Measurements from ENCODE around the gene CAMK4.
A peak's percentile ranks its signal among the peaks of the same experiment; 100 is the strongest.

CAMK4 gene

GRCh38 chr5:111223787-111224560 lies at the start of gene CAMK4:
CAMK4 (plus strand) TSS chr5:111224384; CDS start chr5:111224484, 100 bp downstream.
- DNase-seq = peak; percentile 68

- DNase-seq = no peak
Measured at GRCh38 chr5:111183064-111183463, 41.1 kb upstream of the CAMK4 start.

- no peak for DNase-seq
Measured at GRCh38 chr5:111187079-111187478, 37.1 kb upstream of the CAMK4 start.

GRCh38 chr5:111194053-111194452 lies 30.1 kb upstream of the CAMK4 start:
- DNase-seq = no peak

DNA sequence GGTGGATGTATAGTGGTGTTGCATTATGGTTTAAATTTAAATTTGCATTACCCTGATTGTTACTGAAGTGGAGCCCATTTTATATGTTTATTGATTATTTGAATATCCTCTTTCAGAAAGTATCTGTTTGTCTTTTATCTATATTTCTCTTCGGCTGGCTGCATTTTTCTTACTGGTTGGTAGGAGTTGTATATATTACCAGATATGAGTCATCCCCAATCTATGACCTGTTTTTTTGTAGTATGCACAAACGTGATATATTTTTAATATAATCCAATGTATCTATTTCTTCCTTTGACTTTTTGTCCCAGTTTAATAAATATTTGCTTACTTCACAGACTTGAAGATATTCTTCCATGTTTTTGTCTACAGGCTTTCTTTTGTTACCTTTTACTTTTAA lies 29.3 kb upstream of the CAMK4 start:
- no peak for DNase-seq

DNA sequence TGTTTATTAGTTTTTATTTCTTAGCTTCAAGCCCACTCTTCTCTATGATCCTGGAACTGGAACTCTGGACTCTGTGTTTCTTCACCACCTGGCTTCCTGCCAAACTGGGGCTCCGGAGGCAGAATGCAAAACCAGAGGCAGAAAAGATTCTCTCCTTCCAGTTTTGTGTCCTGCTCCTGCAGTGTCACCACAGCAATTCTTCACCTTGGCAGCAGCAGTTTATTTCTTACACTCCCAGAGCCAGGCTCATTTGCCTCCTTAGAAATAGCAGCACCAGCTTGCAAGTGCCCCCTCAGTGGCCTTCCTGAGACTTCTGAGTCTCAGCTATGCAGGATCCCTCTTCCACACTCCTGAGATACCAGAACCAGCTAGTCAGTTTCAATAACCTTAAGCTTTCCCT lies 26.7 kb upstream of the CAMK4 start:
- peak; percentile 43 for DNase-seq

- no peak for DNase-seq
Measured at GRCh38 chr5:111198281-111198966, 25.8 kb upstream of the CAMK4 start.

DNA sequence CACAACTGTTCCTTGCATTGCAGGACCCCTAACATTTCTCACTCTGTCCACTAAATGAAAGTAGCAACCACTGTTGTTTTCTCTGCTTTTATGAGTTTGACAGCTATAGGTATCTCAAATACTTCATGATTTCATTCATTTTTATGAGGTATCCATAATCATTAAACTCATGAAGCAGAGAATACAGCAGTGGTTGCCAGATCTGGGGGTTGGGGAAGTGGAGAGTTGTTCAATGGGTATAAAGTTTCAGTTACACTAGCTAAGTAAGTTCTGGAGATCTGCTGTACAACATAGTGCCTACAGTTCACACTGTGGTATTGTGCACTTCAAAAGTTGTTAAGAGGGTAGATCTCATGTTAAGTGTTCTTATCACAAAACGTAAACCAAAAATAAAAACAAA lies 23.4 kb upstream of the CAMK4 start:
- no peak for DNase-seq

GRCh38 chr5:111201705-111202104 lies 22.5 kb upstream of the CAMK4 start:
- no peak for DNase-seq

DNA sequence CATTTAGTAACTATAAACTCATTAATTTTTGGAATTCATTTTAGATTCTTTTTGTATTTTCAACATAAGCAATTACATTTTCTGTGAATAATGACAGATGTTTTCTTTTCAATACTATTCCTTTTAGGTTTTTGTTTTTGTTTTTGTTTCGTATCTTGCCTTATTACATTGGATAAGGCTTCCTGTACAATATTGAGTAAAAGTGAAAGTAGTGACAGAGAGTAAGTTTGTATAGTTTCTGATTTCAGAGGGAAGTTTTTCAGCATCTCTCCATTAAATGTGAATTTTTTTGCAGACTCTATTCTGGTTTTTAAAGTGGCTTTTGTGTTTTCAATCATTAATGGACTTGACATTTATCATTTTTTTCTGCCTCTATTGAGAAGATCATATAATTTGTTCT lies 12.8 kb upstream of the CAMK4 start:
- DNase-seq = no peak

GRCh38 chr5:111214052-111214742 lies 10.0 kb upstream of the CAMK4 start:
- no peak for DNase-seq

DNA sequence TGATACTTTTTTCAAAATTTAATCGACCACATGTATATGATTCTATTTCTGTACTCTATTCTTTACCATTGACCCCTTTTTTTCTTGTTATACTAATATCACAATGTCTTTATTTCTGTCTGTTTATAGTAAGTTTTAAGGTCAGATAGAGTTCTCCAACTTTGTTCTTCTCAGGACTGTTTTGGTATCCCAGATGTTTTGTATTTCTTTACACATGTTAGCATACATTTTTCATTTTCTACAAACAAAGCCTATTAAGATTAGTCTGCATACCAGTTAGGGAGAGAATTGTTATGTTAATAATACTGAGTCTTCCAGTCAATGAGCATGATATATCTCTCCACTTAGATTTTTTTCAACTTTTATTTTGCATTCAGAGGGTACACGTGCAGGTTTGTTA lies 8.2 kb upstream of the CAMK4 start:
- DNase-seq = no peak

GRCh38 chr5:111221139-111221538 lies 3.0 kb upstream of the CAMK4 start:
- no peak for DNase-seq

GRCh38 chr5:111223101-111223786 lies 940 bp upstream of the CAMK4 start:
- DNase-seq = no peak

DNA sequence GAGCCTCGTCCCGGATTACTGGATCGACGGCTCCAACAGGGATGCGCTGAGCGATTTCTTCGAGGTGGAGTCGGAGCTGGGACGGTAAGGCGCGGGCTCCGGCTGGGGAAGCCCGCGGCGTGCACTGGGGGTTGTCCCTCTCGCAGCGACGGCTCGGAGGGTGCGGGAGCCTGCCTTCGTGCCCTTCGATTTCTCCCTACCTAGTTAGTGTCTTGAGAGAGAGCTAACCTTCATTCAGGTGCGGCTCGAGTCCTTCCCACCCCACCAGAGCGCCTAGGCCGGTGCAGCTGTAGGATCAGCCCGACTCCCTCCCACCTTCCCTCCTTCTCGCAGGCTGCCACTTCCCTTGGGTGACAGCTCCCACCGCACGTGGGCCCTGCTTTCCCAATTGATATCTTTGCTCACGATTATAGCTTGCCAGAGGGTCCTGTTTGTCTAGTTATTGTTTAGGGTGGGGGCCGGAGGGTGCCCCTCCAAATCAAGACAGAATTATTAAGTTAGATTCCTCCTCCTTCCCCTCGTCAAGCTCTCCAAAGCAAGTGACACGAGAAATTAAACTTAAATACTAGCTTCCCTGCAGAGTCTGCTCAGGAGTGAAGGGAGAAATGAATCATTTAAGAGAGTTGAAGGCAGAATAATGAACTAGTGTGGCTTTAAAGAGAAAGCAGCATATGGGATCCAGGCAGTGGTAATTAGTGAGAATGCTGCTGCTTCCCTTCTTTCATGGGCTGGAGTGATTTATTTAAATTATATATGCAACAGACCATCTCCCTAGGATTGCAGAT lies 569 bp downstream of the CAMK4 start:
- no peak for DNase-seq

DNA sequence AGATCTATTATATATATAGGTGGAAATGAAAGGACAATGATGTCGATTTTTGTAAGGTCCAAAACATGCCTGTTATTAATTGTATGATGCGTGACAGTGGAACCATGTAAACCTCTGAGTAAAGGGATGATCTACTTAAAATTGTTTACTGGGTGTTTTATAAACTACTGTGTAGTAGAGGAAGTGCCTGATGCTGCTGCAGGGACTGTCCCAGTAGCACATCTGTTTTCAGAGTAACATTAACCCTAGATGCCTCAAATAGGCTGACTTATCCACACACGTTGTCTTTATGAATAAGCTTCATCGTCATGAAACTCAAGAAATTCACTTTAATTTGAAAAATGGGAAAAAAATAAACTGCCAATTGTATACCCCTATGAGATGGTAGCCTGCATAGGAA lies 1.7 kb downstream of the CAMK4 start:
- no peak for DNase-seq

GRCh38 chr5:111226556-111226955 lies 2.4 kb downstream of the CAMK4 start:
- no peak for DNase-seq

GRCh38 chr5:111227226-111227782 lies 3.1 kb downstream of the CAMK4 start:
- DNase-seq = no peak

GRCh38 chr5:111227801-111228200 lies 3.6 kb downstream of the CAMK4 start:
- peak; percentile 25 for DNase-seq

DNA sequence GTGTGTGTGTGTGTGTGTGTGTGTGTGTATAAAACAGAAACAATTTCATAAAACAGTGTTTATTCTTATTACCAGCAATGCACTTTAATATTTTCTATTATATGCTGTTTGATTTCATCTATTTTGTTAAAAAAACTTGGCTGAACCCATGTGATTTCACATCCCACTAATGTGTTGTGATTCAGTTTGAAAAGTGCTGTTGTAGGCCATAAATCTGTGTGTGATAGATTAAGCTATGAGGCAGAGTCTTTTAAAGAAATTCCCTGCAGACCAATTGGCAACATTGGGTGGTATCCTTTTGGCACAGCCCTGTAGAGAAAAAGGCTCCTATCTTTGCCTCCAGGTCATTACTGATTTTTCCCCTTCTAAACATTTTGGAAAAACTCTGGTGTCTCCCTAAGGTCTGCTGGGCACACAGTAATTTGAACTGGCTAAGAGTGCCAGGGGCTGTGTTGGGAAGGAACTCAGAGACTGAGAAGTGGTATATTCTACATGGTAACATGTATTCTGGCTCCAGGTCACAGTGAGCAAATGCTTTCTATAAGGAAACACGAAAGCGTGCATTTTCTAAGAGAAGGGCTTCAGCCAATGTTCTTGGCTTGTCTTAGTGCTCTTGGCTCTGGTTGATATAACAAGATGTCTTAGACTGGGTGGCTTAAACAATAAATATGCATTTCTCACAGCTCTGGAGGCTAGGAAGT lies 4.5 kb downstream of the CAMK4 start:
- DNase-seq = no peak

- DNase-seq = no peak
Measured at GRCh38 chr5:111229221-111229835, 5.1 kb downstream of the CAMK4 start.

Measured in midbrain (tissue), 1 donor.